Right ventricle myocardium inferior (tissue), 1 donor: ENCODE results near the gene GPR31. TPM values are rescaled to one million over a fixed set of nuclear protein-coding genes. Genes with fewer than 3 reads are reported as not detected.
A peak's percentile ranks its signal among the peaks of the same experiment; 100 is the strongest.
"Not testable (repeated sequence)": the region's sequence is repeated elsewhere in the genome, so short reads cannot be mapped to it uniquely, and the experiment has no call there.

Source experiments
- ATAC-seq: fragments of 200-7000 bp; cut with Tn5 transposase; one replicate; pipeline ENCODE4 v1.9.1; 2020; ENCODE audit warnings: mild to moderate bottlenecking, moderate library complexity
- DNase-seq: peaks from one replicate; pipeline ENCODE4 v3.0.0; 2021; ENCODE audit errors: missing footprints
- intact Hi-C: fragments of 100-400 bp; cut with DNase I; formaldehyde crosslinking; loops from one replicate; pipeline ENCODE4 v1.11.0; 2022
- long read RNA-seq: library from polyadenylated mRNA; unstranded; transcript quantifications from one replicate; pipeline ENCODE4 v2.0.0, GENCODE V29; 2021
- total RNA-seq: library from RNA; stranded (reverse); fragmentation: NEBNext Ultra II Directional; extraction: Animal tissue kit (Norgen Biotek cat#: 25700); gene quantifications from one replicate; pipeline ENCODE4 v1.2.1, GENCODE V29; 2021
- donor health status: DM: no; HTN: yes; CAD: no; lungs with severe emphysema.

The GPR31 gene
- total RNA-seq, result not detected
- long read RNA-seq, result 0 reads

- intact Hi-C loops, result no loop called here
- ATAC-seq, result no peak
- no peak for DNase-seq
Measured at GRCh38 chr6:167157863-167158262, at the start of gene GPR31. Gene GPR31, minus strand, starts transcription at chr6:167157980. Its CDS starts 149 bp downstream, at chr6:167157831.

GRCh38 chr6:167207527-167207926 lies 49.7 kb upstream of the GPR31 start:
- ATAC-seq, result no peak
- intact Hi-C loops, result no loop called here
- no peak for DNase-seq

GRCh38 chr6:167205316-167205715 lies 47.5 kb upstream of the GPR31 start:
- DNase-seq, intact Hi-C loops, ATAC-seq: not testable (repeated sequence)

- intact Hi-C loops, DNase-seq: not testable (repeated sequence)
Measured at GRCh38 chr6:167204059-167204348, 46.2 kb upstream of the GPR31 start.

GRCh38 chr6:167203261-167204058 lies 45.7 kb upstream of the GPR31 start:
- DNase-seq, intact Hi-C loops, ATAC-seq: not testable (repeated sequence)

More at GRCh38 chr6:167204059-167204348, 46.2 kb upstream of the GPR31 start:
- ATAC-seq, result peak; percentile 30

- ATAC-seq, DNase-seq, intact Hi-C loops: not testable (repeated sequence)
Measured at GRCh38 chr6:167202613-167203012, 44.8 kb upstream of the GPR31 start.

- no peak for ATAC-seq
- DNase-seq, result no peak
- intact Hi-C loops, result no loop called here
Measured at GRCh38 chr6:167200806-167201205, 43.0 kb upstream of the GPR31 start.

- DNase-seq, intact Hi-C loops, ATAC-seq: not testable (repeated sequence)
Measured at GRCh38 chr6:167195941-167196610, 38.3 kb upstream of the GPR31 start.

- DNase-seq, intact Hi-C loops, ATAC-seq: not testable (repeated sequence)
Measured at GRCh38 chr6:167193515-167194125, 35.8 kb upstream of the GPR31 start.

GRCh38 chr6:167191043-167191583 lies 33.3 kb upstream of the GPR31 start:
- DNase-seq, intact Hi-C loops, ATAC-seq: not testable (repeated sequence)

GRCh38 chr6:167187275-167187674 lies 29.5 kb upstream of the GPR31 start:
- ATAC-seq, DNase-seq, intact Hi-C loops: not testable (repeated sequence)

- ATAC-seq, DNase-seq, intact Hi-C loops: not testable (repeated sequence)
Measured at GRCh38 chr6:167185101-167185500, 27.3 kb upstream of the GPR31 start.

GRCh38 chr6:167182913-167183314 lies 25.1 kb upstream of the GPR31 start:
- intact Hi-C loops, DNase-seq, ATAC-seq: not testable (repeated sequence)

- DNase-seq, intact Hi-C loops, ATAC-seq: not testable (repeated sequence)
Measured at GRCh38 chr6:167181351-167181750, 23.6 kb upstream of the GPR31 start.

- ATAC-seq, intact Hi-C loops: not testable (repeated sequence)
Measured at GRCh38 chr6:167180086-167180485, 22.3 kb upstream of the GPR31 start.

GRCh38 chr6:167178896-167179655 lies 21.3 kb upstream of the GPR31 start:
- intact Hi-C loops, DNase-seq, ATAC-seq: not testable (repeated sequence)

More at GRCh38 chr6:167180086-167180485, 22.3 kb upstream of the GPR31 start:
- not testable (repeated sequence) for DNase-seq

- DNase-seq, intact Hi-C loops, ATAC-seq: not testable (repeated sequence)
Measured at GRCh38 chr6:167177271-167177670, 19.5 kb upstream of the GPR31 start.

- ATAC-seq, intact Hi-C loops, DNase-seq: not testable (repeated sequence)
Measured at GRCh38 chr6:167172011-167172410, 14.2 kb upstream of the GPR31 start.
